SK-N-SH (cell line): ENCODE data around the gene GPC5.

Experiments used
- CTCF ChIP-seq: fragments of 200-600 bp; sonication (generic); IDR thresholded peaks from 2 replicates; pipeline ENCODE4 v1.6.1; 2017; ENCODE audit warnings: antibody characterized with exemption, mild to moderate bottlenecking, moderate library complexity
- GABPA ChIP-seq: IDR thresholded peaks from 2 replicates; pipeline ENCODE4 v1.4.0; 2012; ENCODE audit warnings: low read depth, mild to moderate bottlenecking
- GATA2 ChIP-seq: sonication (generic); formaldehyde crosslinking; IDR thresholded peaks from 2 replicates; pipeline ENCODE4 v1.5.0; 2020; ENCODE audit warnings: mild to moderate bottlenecking, missing genetic modification reagents
- SMC3 ChIP-seq: IDR thresholded peaks from 2 replicates; pipeline ENCODE4 v1.6.1; 2012; ENCODE audit warnings: low read depth, low read length, improper control_type of control experiment
- USF2 ChIP-seq: fragments of 150-350 bp; IDR thresholded peaks from 2 replicates; pipeline ENCODE4 v1.6.1; 2017; ENCODE audit warnings: antibody characterized with exemption, low read length, low read depth, borderline replicate concordance

- no peak for TF ChIP-seq USF2
- TF ChIP-seq GATA2 (CRISPR knock-in tag) = no peak
- TF ChIP-seq CTCF = no peak
- TF ChIP-seq SMC3 = no peak
- TF ChIP-seq GABPA = no peak
These were observed 316.4 kb downstream of the GPC5 start for GRCh38 chr13:91714855-91715254.
